ENCODE results near the gene TBX21.

Gene TBX21

GRCh38 chr17:47698749-47699535 is 34.1 kb upstream of the TBX21 start:
- DNase-seq: peak; percentile 22 to 65

- DNase-seq: no peak
Measured at GRCh38 chr17:47699536-47699840, 33.5 kb upstream of the TBX21 start.

- no peak for DNase-seq
Measured at GRCh38 chr17:47700471-47701449, 32.3 kb upstream of the TBX21 start.

GRCh38 chr17:47701608-47702007 is 31.4 kb upstream of the TBX21 start:
- DNase-seq: no peak

GRCh38 chr17:47702391-47702995 is 30.5 kb upstream of the TBX21 start:
- DNase-seq: no peak

- no peak for DNase-seq
Measured at GRCh38 chr17:47703191-47703591, 29.8 kb upstream of the TBX21 start.

GRCh38 chr17:47703671-47704070 is 29.4 kb upstream of the TBX21 start:
- DNase-seq: no peak

GRCh38 chr17:47704116-47704515 is 28.9 kb upstream of the TBX21 start:
- DNase-seq: no peak

- no peak for DNase-seq
Measured at GRCh38 chr17:47704736-47705135, 28.3 kb upstream of the TBX21 start.

GRCh38 chr17:47705536-47706530 is 27.2 kb upstream of the TBX21 start:
- no peak for DNase-seq

- peak in 1 of 2 experiments; percentile 42 for DNase-seq
Measured at GRCh38 chr17:47707056-47707804, 25.8 kb upstream of the TBX21 start.

- no peak for DNase-seq
Measured at GRCh38 chr17:47707884-47708283, 25.2 kb upstream of the TBX21 start.

GRCh38 chr17:47708312-47708863 is 24.6 kb upstream of the TBX21 start:
- DNase-seq: no peak

- DNase-seq: no peak
Measured at GRCh38 chr17:47708864-47709541, 24.0 kb upstream of the TBX21 start.

GRCh38 chr17:47709594-47709993 is 23.4 kb upstream of the TBX21 start:
- no peak for DNase-seq

- DNase-seq: no peak
Measured at GRCh38 chr17:47711366-47712099, 21.5 kb upstream of the TBX21 start.

- no peak for DNase-seq
Measured at GRCh38 chr17:47712330-47713023, 20.6 kb upstream of the TBX21 start.

- DNase-seq: peak in 1 of 2 experiments; percentile 43
Measured at GRCh38 chr17:47713980-47714700, 18.9 kb upstream of the TBX21 start.
